ENCODE data around the gene KIR2DL1.
"Not testable (repeated sequence)": the region's sequence is repeated elsewhere in the genome, so short reads cannot be mapped to it uniquely, and the experiment has no call there.

KIR2DL1 gene

GRCh38 chr19:54804101-54804500, 34.5 kb downstream of the KIR2DL1 start:
- Histone ChIP-seq H2AFZ (no peak overlapping the region), H3K4me2 (ENCODE audit: low read length) (no peak overlapping the region), H3K9me3 (ENCODE audit: control insufficient read depth, low read length) (no peaks in the 10 kb centered on the region), H3K4me3 (ENCODE audit: low read depth, low read length) (no peak overlapping the region), H3K79me2 (no peaks in the 10 kb centered on the region), H3K9ac (no peak overlapping the region), H3K27me3 (ENCODE audit: control insufficient read depth, insufficient read depth, low read length) (no peaks in the 10 kb centered on the region), H3K27ac (no peak overlapping the region), H3K36me3 (ENCODE audit: control insufficient read depth, insufficient read depth, low read length) (no peaks in the 10 kb centered on the region), H3K4me1 (no peaks in the 10 kb centered on the region)
- no peak for TF ChIP-seq CTCF (IDR thresholded peaks at IDR 0.05)

GRCh38 chr19:54804571-54804970, 35.0 kb downstream of the KIR2DL1 start:
- no peak overlapping the region for H3K4me2 ChIP-seq (ENCODE audit: low read length)
- no peak overlapping the region for H3K9ac ChIP-seq
- H3K27ac ChIP-seq: no peak overlapping the region
- H3K27me3 ChIP-seq (ENCODE audit: control insufficient read depth, insufficient read depth, low read length): no peaks in the 10 kb centered on the region
- no peaks in the 10 kb centered on the region for H3K4me1 ChIP-seq
- no peak for TF ChIP-seq CTCF (IDR thresholded peaks at IDR 0.05)
- H3K36me3 ChIP-seq (ENCODE audit: control insufficient read depth, insufficient read depth, low read length): no peaks in the 10 kb centered on the region
- no peak overlapping the region for H2AFZ ChIP-seq
- no peaks in the 10 kb centered on the region for H3K9me3 ChIP-seq (ENCODE audit: control insufficient read depth, low read length)
- no peak overlapping the region for H3K4me3 ChIP-seq (ENCODE audit: low read depth, low read length)
- H3K79me2 ChIP-seq: no peaks in the 10 kb centered on the region

- no peak for TF ChIP-seq CTCF (IDR thresholded peaks at IDR 0.05)
- no peaks in the 10 kb centered on the region for H3K9me3 ChIP-seq (ENCODE audit: control insufficient read depth, low read length)
- no peaks in the 10 kb centered on the region for H3K4me1 ChIP-seq
Observed at GRCh38 chr19:54805665-54806515, 36.3 kb downstream of the KIR2DL1 start.

GRCh38 chr19:54806516-54806838, 36.9 kb downstream of the KIR2DL1 start:
- no peaks in the 10 kb centered on the region for H3K36me3 ChIP-seq (ENCODE audit: control insufficient read depth, insufficient read depth, low read length)
- no peak overlapping the region for H3K9ac ChIP-seq
- no peak overlapping the region for H3K4me2 ChIP-seq (ENCODE audit: low read length)
- no peak overlapping the region for H3K4me3 ChIP-seq (ENCODE audit: low read depth, low read length)
- no peaks in the 10 kb centered on the region for H3K9me3 ChIP-seq (ENCODE audit: control insufficient read depth, low read length)
- H3K27ac ChIP-seq: no peak overlapping the region
- no peaks in the 10 kb centered on the region for H3K79me2 ChIP-seq
- H3K4me1 ChIP-seq: no peaks in the 10 kb centered on the region
- TF ChIP-seq CTCF (IDR thresholded peaks at IDR 0.05): no peak
- no peak overlapping the region for H2AFZ ChIP-seq
- H3K27me3 ChIP-seq (ENCODE audit: control insufficient read depth, insufficient read depth, low read length): no peaks in the 10 kb centered on the region

More at GRCh38 chr19:54805665-54806515, 36.3 kb downstream of the KIR2DL1 start:
- Histone ChIP-seq H3K36me3 (ENCODE audit: control insufficient read depth, insufficient read depth, low read length) (no peaks in the 10 kb centered on the region), H3K9ac (no peak overlapping the region), H3K27ac (no peak overlapping the region), H3K79me2 (no peaks in the 10 kb centered on the region), H3K27me3 (ENCODE audit: control insufficient read depth, insufficient read depth, low read length) (no peaks in the 10 kb centered on the region), H2AFZ (no peak overlapping the region), H3K4me2 (ENCODE audit: low read length) (no peak overlapping the region), H3K4me3 (ENCODE audit: low read depth, low read length) (no peak overlapping the region)

- H3K27ac ChIP-seq; H3K4me2 ChIP-seq (ENCODE audit: low read length); H3K79me2 ChIP-seq; H3K9ac ChIP-seq; H3K27me3 ChIP-seq (ENCODE audit: control insufficient read depth, insufficient read depth, low read length); H3K4me3 ChIP-seq (ENCODE audit: low read depth, low read length); H3K4me1 ChIP-seq; H2AFZ ChIP-seq; H3K9me3 ChIP-seq (ENCODE audit: control insufficient read depth, low read length); H3K36me3 ChIP-seq (ENCODE audit: control insufficient read depth, insufficient read depth, low read length): not testable (repeated sequence)
Observed at GRCh38 chr19:54814571-54814970, 45.0 kb downstream of the KIR2DL1 start.

- H3K4me3 ChIP-seq (ENCODE audit: low read depth, low read length); H3K27ac ChIP-seq; H3K27me3 ChIP-seq (ENCODE audit: control insufficient read depth, insufficient read depth, low read length): not testable (repeated sequence)
Observed at GRCh38 chr19:54816251-54816650, 46.7 kb downstream of the KIR2DL1 start, which contains the start of gene KIR3DL1. Gene KIR3DL1, plus strand, starts transcription at chr19:54816468.

More at GRCh38 chr19:54816251-54816650, 46.7 kb downstream of the KIR2DL1 start, which contains the start of gene KIR3DL1:
- H3K4me1 ChIP-seq; H3K9me3 ChIP-seq (ENCODE audit: control insufficient read depth, low read length); H2AFZ ChIP-seq; H3K36me3 ChIP-seq (ENCODE audit: control insufficient read depth, insufficient read depth, low read length); H3K4me2 ChIP-seq (ENCODE audit: low read length); H3K9ac ChIP-seq; H3K79me2 ChIP-seq: not testable (repeated sequence)

All from parathyroid adenoma (tissue), 2 donors.